Vagina (tissue), 2 donors: ENCODE results near the gene C17orf113.

Experiments used
- CTCF ChIP-seq, 3 experiments: fragments of 450-650 bp in 2 of 3; fragments of 200-600 bp in 1 of 3; sonication (generic) in 1 of 3; IDR thresholded peaks; one replicate each; pipeline ENCODE4 v1.5.1; 2017 to 2019; ENCODE audit warnings: antibody characterized with exemption in 3 of 3, mild to moderate bottlenecking in 2 of 3, moderate library complexity in 2 of 3
- POLR2A ChIP-seq, 2 donors: fragments of 450-650 bp; IDR thresholded peaks; one replicate each; pipeline ENCODE4 v1.6.1; 2017; ENCODE audit warnings: antibody characterized with exemption in 2 of 2, mild to moderate bottlenecking in 2 of 2, moderate library complexity in 2 of 2

- TF ChIP-seq CTCF (IDR thresholded peaks at IDR 0.05) (no peak), POLR2A (IDR thresholded peaks at IDR 0.05) (no peak)
Observed at GRCh38 chr17:42002175-42002791, 48.1 kb downstream of the C17orf113 start.
